Measurements from ENCODE around the gene EIF4G3. TPM values are rescaled to one million over a fixed set of nuclear protein-coding genes. Genes with fewer than 3 reads are reported as not detected.

The EIF4G3 gene
- 40.0 and 56.6 TPM in 2 replicates for total RNA-seq

GRCh38 chr1:21176586-21177555 lies at the start of gene EIF4G3:
EIF4G3 (minus strand) TSS chr1:21176897; CDS start chr1:21002742, 174,155 bp downstream.

GRCh38 chr1:20787029-20787839 lies 389.5 kb downstream of the EIF4G3 start, which contains the start of gene HP1BP3:
HP1BP3 (minus strand) TSS chr1:20787307; CDS start chr1:20780440, 6,867 bp downstream.

Other genes with a start within 250 kb of the EIF4G3 start
- 65.0 and 75.2 TPM in 2 replicates for gene ECE1, start 113.6 kb upstream of the EIF4G3 start, total RNA-seq

Data from uterine smooth muscle cell (primary cell).